Measurements from ENCODE around the gene GAD1. TPM values are rescaled to one million over a fixed set of nuclear protein-coding genes. Genes with fewer than 3 reads are reported as not detected.

The GAD1 gene
- total and polyA plus RNA-seq, 10 of the 15 experiments (the other 5 are each of a cell fraction or from before 2014, with no cell fraction given) = 0.04 to 3.4 (median 0.42) TPM

Small RNA genes within 50 kb of the gene (small RNA-seq; reads per million reads assigned to genes)
- not detected for gene RF00019

Other genes starting within 250 kb of the GAD1 start
- not detected in 2 replicates for gene SP5, start 101.5 kb upstream of the GAD1 start, total RNA-seq (2014; rRNA removed)
- gene SP5, start 101.5 kb upstream of the GAD1 start, total RNA-seq (2014; rRNA removed; fragmentation: Illumina TruSeq; extraction: Trizol) = not detected in 2 replicates
- not detected in 2 replicates for gene SP5, start 101.5 kb upstream of the GAD1 start, total RNA-seq (2021)
- not detected in 2 replicates for gene SP5, start 101.5 kb upstream of the GAD1 start, polyA plus RNA-seq (2011; rRNA removed)
- gene SP5, start 101.5 kb upstream of the GAD1 start, polyA plus RNA-seq (2014; fragmentation: Illumina TruSeq; extraction: Trizol) = not detected in 2 replicates
- not detected for gene SP5, start 101.5 kb upstream of the GAD1 start, polyA plus RNA-seq (2014; fragmentation: Nextera tagmentation; extraction: Ambion mirVana)
- not detected in 2 replicates for gene SP5, start 101.5 kb upstream of the GAD1 start, polyA plus RNA-seq (2014; rRNA removed)
- not detected for gene SP5, start 101.5 kb upstream of the GAD1 start, polyA plus RNA-seq (2016; fragmentation: Nextera tagmentation; extraction: Ambion mirVana)
- gene ERICH2, start 46.5 kb upstream of the GAD1 start, total RNA-seq (2014; rRNA removed) = not detected in 2 replicates
- gene ERICH2, start 46.5 kb upstream of the GAD1 start, total RNA-seq (2014; rRNA removed; fragmentation: Illumina TruSeq; extraction: Trizol) = not detected in 2 replicates
- not detected in 2 replicates for gene ERICH2, start 46.5 kb upstream of the GAD1 start, total RNA-seq (2021)
- gene ERICH2, start 46.5 kb upstream of the GAD1 start, polyA plus RNA-seq (2011; rRNA removed) = 0.33 TPM in 1 of 2 replicates, not detected in the other
- not detected in 2 replicates for gene ERICH2, start 46.5 kb upstream of the GAD1 start, polyA plus RNA-seq (2014; fragmentation: Illumina TruSeq; extraction: Trizol)
- gene ERICH2, start 46.5 kb upstream of the GAD1 start, polyA plus RNA-seq (2014; fragmentation: Nextera tagmentation; extraction: Ambion mirVana) = not detected
- not detected in 2 replicates for gene ERICH2, start 46.5 kb upstream of the GAD1 start, polyA plus RNA-seq (2014; rRNA removed)
- not detected for gene ERICH2, start 46.5 kb upstream of the GAD1 start, polyA plus RNA-seq (2016; fragmentation: Nextera tagmentation; extraction: Ambion mirVana)
- 62.4 and 63.9 TPM in 2 replicates for gene GORASP2, start 112.4 kb downstream of the GAD1 start, total RNA-seq (2014; rRNA removed)
- gene GORASP2, start 112.4 kb downstream of the GAD1 start, total RNA-seq (2014; rRNA removed; fragmentation: Illumina TruSeq; extraction: Trizol) = 43.6 and 50.5 TPM in 2 replicates
- 94.8 and 94.9 TPM in 2 replicates for gene GORASP2, start 112.4 kb downstream of the GAD1 start, total RNA-seq (2021)
- gene GORASP2, start 112.4 kb downstream of the GAD1 start, polyA plus RNA-seq (2011; rRNA removed) = 130 and 169 TPM in 2 replicates
- gene GORASP2, start 112.4 kb downstream of the GAD1 start, polyA plus RNA-seq (2014; fragmentation: Illumina TruSeq; extraction: Trizol) = 129 and 139 TPM in 2 replicates
- gene GORASP2, start 112.4 kb downstream of the GAD1 start, polyA plus RNA-seq (2014; fragmentation: Nextera tagmentation; extraction: Ambion mirVana) = 10 to 100 TPM; 26.3 to 35.0 TPM
- 111 and 113 TPM in 2 replicates for gene GORASP2, start 112.4 kb downstream of the GAD1 start, polyA plus RNA-seq (2014; rRNA removed)
- gene GORASP2, start 112.4 kb downstream of the GAD1 start, polyA plus RNA-seq (2016; fragmentation: Nextera tagmentation; extraction: Ambion mirVana) = 100 to 1,000 TPM; 132 to 140 TPM